Measurements from ENCODE around the gene CHD3.

DNA sequence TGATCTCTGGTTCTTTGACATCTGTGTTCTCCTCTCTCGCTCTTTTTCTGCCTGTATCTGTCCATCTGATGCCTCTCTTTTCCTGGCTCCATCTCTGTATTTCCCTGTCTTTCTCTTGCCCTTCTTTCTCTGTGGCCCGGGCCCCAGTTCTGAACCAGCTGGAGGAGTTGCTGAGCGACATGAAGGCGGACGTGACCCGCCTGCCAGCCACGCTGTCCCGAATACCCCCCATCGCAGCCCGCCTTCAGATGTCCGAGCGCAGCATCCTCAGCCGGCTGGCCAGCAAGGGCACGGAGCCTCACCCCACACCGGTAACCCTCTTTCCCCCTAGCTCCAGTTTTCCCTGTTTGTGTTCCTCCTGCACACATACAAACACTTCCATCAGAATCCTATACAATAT, 21.7 kb downstream of the CHD3 start:
- TF ChIP-seq, protein P1, sequence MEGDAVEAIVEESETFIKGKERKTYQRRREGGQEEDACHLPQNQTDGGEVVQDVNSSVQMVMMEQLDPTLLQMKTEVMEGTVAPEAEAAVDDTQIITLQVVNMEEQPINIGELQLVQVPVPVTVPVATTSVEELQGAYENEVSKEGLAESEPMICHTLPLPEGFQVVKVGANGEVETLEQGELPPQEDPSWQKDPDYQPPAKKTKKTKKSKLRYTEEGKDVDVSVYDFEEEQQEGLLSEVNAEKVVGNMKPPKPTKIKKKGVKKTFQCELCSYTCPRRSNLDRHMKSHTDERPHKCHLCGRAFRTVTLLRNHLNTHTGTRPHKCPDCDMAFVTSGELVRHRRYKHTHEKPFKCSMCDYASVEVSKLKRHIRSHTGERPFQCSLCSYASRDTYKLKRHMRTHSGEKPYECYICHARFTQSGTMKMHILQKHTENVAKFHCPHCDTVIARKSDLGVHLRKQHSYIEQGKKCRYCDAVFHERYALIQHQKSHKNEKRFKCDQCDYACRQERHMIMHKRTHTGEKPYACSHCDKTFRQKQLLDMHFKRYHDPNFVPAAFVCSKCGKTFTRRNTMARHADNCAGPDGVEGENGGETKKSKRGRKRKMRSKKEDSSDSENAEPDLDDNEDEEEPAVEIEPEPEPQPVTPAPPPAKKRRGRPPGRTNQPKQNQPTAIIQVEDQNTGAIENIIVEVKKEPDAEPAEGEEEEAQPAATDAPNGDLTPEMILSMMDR (IDR thresholded peaks at IDR 0.05; ENCODE audit: low read length): no peak
- no peak for TF ChIP-seq EZH2 (optimal IDR thresholded peaks at IDR 0.05; ENCODE audit: low read depth, low read length)
- no peak for TF ChIP-seq EZH2phosphoT487 (IDR thresholded peaks at IDR 0.05; ENCODE audit: low read length)
